LNCAP (cell line): ENCODE measurements around the gene GNAL.

Experiments
- CTCF ChIP-seq: fragments of 450-650 bp; IDR thresholded peaks from 2 replicates; pipeline ENCODE4 v1.5.1; 2017; ENCODE audit warnings: mild to moderate bottlenecking

Gene GNAL

DNA sequence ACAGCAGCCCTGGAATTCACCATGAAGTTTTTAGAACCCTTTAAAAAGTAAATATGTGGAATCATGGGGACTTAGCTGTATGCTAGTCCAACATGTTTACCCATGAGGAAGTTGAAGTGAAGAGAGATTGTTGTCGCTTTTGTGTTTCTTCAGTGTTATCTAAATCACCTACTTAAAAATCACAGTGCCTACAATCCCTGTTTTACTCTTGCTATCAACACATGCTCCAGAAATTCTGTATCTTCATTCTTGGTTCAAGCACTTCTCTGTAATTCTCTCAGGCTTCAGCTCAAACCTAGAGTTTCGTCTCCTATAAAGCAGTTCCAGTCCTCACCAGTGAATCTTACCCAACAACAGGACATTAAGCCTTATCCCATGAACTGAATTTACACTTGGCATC, 131.6 kb downstream of the GNAL start:
- TF ChIP-seq CTCF, result no peak

DNA sequence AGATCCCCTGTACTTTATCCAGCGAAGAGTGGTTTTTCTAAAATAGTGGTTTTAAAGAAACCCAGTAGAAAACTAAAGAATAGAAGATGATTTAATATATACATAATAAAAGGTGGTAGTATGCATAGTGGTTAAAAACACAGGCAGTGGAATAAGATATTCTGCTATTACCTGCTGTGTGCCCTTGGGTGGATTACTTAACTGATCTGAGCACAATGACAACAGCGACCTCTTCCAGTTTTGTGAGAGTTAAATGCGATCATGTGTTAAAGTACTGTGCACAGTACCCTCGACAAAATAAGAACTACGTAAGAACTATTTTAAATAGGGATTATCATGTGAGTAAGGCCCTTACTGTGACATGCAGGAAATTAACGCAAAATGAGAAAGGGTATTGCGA, 132.1 kb downstream of the GNAL start:
- TF ChIP-seq CTCF, result no peak

- TF ChIP-seq CTCF, result no peak
These were observed 132.7 kb downstream of the GNAL start for GRCh38 chr18:11821643-11822237.

DNA sequence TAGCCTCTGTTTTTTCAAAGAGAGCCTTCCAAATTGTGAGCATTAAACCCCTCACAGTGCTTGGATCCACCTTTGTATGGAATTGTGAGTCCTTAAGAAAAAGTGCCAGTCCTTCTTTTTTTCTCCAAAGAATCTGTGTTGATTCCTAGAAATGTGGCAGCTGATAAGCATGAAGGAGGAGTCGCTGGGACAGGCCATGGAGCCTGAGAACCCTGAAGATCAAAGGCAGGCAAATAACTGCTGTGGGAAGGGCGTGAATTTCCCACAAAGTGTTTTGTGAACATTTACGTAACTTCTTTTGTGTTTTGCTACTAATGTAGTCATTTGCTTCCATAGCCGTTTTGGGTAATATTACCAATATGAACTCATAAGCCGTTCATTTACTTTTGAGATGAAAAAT, 134.5 kb downstream of the GNAL start:
- TF ChIP-seq CTCF, result no peak

- no peak for TF ChIP-seq CTCF
These were observed 137.8 kb downstream of the GNAL start for GRCh38 chr18:11826836-11827235.

DNA sequence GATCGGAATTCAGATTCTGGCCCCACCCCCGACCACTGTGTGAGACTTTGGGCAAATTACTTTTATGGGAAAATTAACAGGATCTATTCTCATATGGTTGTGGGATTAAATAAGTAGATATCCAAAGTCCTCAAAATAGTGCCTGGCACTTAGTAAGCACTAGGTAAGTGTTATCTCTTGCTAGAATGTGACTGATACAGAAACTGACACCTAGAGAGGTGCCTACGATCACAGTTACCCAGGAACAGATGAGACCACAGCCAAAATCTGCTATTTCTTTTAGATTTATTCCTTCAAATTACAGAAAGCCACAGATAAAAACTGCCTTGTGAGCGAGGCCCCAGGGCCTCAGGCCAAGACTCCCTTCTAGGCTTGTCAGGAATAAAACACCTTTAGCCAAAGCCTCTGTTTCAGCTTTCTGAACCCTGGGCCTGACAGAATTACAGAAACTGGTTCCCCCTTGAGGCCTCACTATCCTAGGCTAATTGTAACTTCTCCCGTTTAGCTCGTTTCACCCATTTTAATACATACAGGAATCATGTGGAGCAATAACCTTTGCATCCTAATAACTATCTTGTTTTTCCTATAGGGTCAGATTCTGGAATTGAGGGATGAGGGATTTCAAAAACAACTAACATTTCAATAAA, 139.8 kb downstream of the GNAL start:
- TF ChIP-seq CTCF, result no peak

GRCh38 chr18:11830585-11830984, 141.5 kb downstream of the GNAL start:
- TF ChIP-seq CTCF, result no peak

- no peak for TF ChIP-seq CTCF
These were observed 142.9 kb downstream of the GNAL start for GRCh38 chr18:11831921-11832320.
